GM21619 (cell line): ENCODE measurements around the gene CCNG2.

Experiments used
- ATAC-seq: cut with Tn5 transposase; IDR thresholded peaks from one replicate; pipeline ENCODE4 v1.9.1; 2021; ENCODE audit not compliant: unreplicated experiment

The CCNG2 gene

GRCh38 chr4:77201343-77201742 lies 44.3 kb downstream of the CCNG2 start:
- ATAC-seq, result no peak

GRCh38 chr4:77201857-77202256 lies 44.9 kb downstream of the CCNG2 start:
- ATAC-seq, result no peak

- no peak for ATAC-seq
Observed at GRCh38 chr4:77202491-77202890, 45.5 kb downstream of the CCNG2 start.

GRCh38 chr4:77203380-77204197 lies 46.6 kb downstream of the CCNG2 start:
- peak; percentile 70 for ATAC-seq

GRCh38 chr4:77204621-77205020 lies 47.6 kb downstream of the CCNG2 start:
- no peak for ATAC-seq

GRCh38 chr4:77209012-77209411 lies 52.0 kb downstream of the CCNG2 start:
- ATAC-seq, result no peak

- ATAC-seq, result no peak
Observed at GRCh38 chr4:77209936-77210335, 52.9 kb downstream of the CCNG2 start.

GRCh38 chr4:77215107-77215506 lies 58.1 kb downstream of the CCNG2 start:
- ATAC-seq, result no peak

- ATAC-seq, result no peak
Observed at GRCh38 chr4:77217526-77217925, 60.5 kb downstream of the CCNG2 start.

- no peak for ATAC-seq
Observed at GRCh38 chr4:77219266-77219665, 62.3 kb downstream of the CCNG2 start.
